ENCODE measurements around the gene ELFN2. TPM values are rescaled to one million over a fixed set of nuclear protein-coding genes. Genes with fewer than 3 reads are reported as not detected.

The ELFN2 gene
- polyA plus RNA-seq, 2 of the 4 experiments (the other 2 are of a cell fraction) = 0.94 to 8.1 TPM

- TF ChIP-seq SREBF2 (IDR thresholded peaks at IDR 0.05) (no peak), CHD4 (IDR thresholded peaks at IDR 0.05; ENCODE audit: borderline replicate concordance) (no peak), ZSCAN20 (CRISPR knock-in tag; IDR thresholded peaks at IDR 0.05) (no peak), CBX8 (IDR thresholded peaks at IDR 0.05) (no peak), RNF2 (IDR thresholded peaks at IDR 0.05; ENCODE audit: borderline replicate concordance, low read depth) (no peak), TP53 (CRISPR knock-in tag; IDR thresholded peaks at IDR 0.05) (no peak), GATA3 (IDR thresholded peaks at IDR 0.05; ENCODE audit: borderline replicate concordance) (no peak), NR3C1 (IDR thresholded peaks at IDR 0.05) (no peak), JUN (IDR thresholded peaks at IDR 0.05) (no peak), HDAC2 (IDR thresholded peaks at IDR 0.05) (no peak), MAX (IDR thresholded peaks at IDR 0.05) (no peak), POLR2AphosphoS2 (conservative IDR thresholded peaks at IDR 0.05; ENCODE audit: low read length) (no peak), KDM1A (IDR thresholded peaks at IDR 0.05; ENCODE audit: low read depth) (no peak)
- ATAC-seq (no peak), FAIRE-seq (no peak), DNase-seq (ENCODE audit: low read depth in 1 of 2, low spot score in 1 of 2) (no peak)
- no peaks in the 10 kb centered on the region for H3K9me3 ChIP-seq
- no peak overlapping the region for H3K4me2 ChIP-seq
- no peak overlapping the region for H3K4me3 ChIP-seq
- no peak overlapping the region for H3K27ac ChIP-seq
- WGBS (ENCODE audit: missing lambda C conversion rate) = 91% methylated on average over 40 of the region's 70 CpGs
- ChIA-PET POLR2A (no interaction called here), CTCF (no interaction called here)
- H3K4me1 ChIP-seq = no peaks in the 10 kb centered on the region
Measured at GRCh38 chr22:37419969-37420685, 7.2 kb downstream of the ELFN2 start.

- ATAC-seq (no peak), FAIRE-seq (no peak), DNase-seq (ENCODE audit: low read depth in 1 of 2, low spot score in 1 of 2) (no peak)
- Histone ChIP-seq H3K9me3 (no peaks in the 10 kb centered on the region), H3K27ac (no peak overlapping the region), H3K4me2 (no peak overlapping the region), H3K4me1 (no peaks in the 10 kb centered on the region), H3K4me3 (no peak overlapping the region)
- TF ChIP-seq MAX (IDR thresholded peaks at IDR 0.05) = no peak
- no peak for TF ChIP-seq CBX2 (IDR thresholded peaks at IDR 0.05; ENCODE audit: borderline replicate concordance, low read depth)
- TF ChIP-seq PHF8 (IDR thresholded peaks at IDR 0.05; ENCODE audit: borderline replicate concordance, low read depth) = no peak
- TF ChIP-seq ZNF302 (CRISPR knock-in tag; IDR thresholded peaks at IDR 0.05) = no peak
- no peak for TF ChIP-seq BCL3 (IDR thresholded peaks at IDR 0.05)
- POLR2A ChIA-PET = no interaction called here
- CTCF ChIA-PET = no interaction called here
- 92% methylated on average over 15 of the region's 43 CpGs for WGBS (ENCODE audit: missing lambda C conversion rate)
Measured at GRCh38 chr22:37419370-37419968, 7.8 kb downstream of the ELFN2 start.

GRCh38 chr22:37418627-37419369 is 8.5 kb downstream of the ELFN2 start:
- TF ChIP-seq REST (IDR thresholded peaks at IDR 0.05) (no peak), MYC (IDR thresholded peaks at IDR 0.05; ENCODE audit: borderline replicate concordance, low read length) (no peak), FOSB (CRISPR knock-in tag; IDR thresholded peaks at IDR 0.05) (no peak), RFX5 (IDR thresholded peaks at IDR 0.05) (no peak), TP53 (CRISPR knock-in tag; IDR thresholded peaks at IDR 0.05) (no peak), PHF8 (IDR thresholded peaks at IDR 0.05; ENCODE audit: borderline replicate concordance, low read depth) (no peak), CHD2 (IDR thresholded peaks at IDR 0.05; ENCODE audit: low read length, partially characterized antibody) (no peak), USF2 (IDR thresholded peaks at IDR 0.05) (no peak), ZC3H11A (IDR thresholded peaks at IDR 0.05) (no peak), HOXB13 (CRISPR knock-in tag; IDR thresholded peaks at IDR 0.05; ENCODE audit: low read depth) (no peak), ZSCAN20 (CRISPR knock-in tag; IDR thresholded peaks at IDR 0.05) (no peak), CHD4 (IDR thresholded peaks at IDR 0.05; ENCODE audit: borderline replicate concordance) (no peak)
- no peaks in the 10 kb centered on the region for H3K4me1 ChIP-seq
- no peak overlapping the region for H3K4me2 ChIP-seq
- no peak overlapping the region for H3K4me3 ChIP-seq
- FAIRE-seq (no peak), DNase-seq (ENCODE audit: low read depth in 1 of 2, low spot score in 1 of 2) (no peak), ATAC-seq (no peak)
- WGBS (ENCODE audit: missing lambda C conversion rate) = 87% methylated on average over 18 of the region's 28 CpGs
- no peak overlapping the region for H3K27ac ChIP-seq
- ChIA-PET POLR2A (no interaction called here), CTCF (no interaction called here)
- H3K9me3 ChIP-seq = no peaks in the 10 kb centered on the region

All from A549 (cell line).